Immature natural killer cell (primary cell): ENCODE data around the gene TCF7. TPM values are rescaled to one million over a fixed set of nuclear protein-coding genes. Genes with fewer than 3 reads are reported as not detected.

Source experiments
- DNase-seq, 3 donors: peaks; one replicate each; pipeline ENCODE4 v3.0.0; 2022; ENCODE audit warnings: mixed read lengths in 1 of 3
- H3K27ac Mint-ChIP-seq, 6 donors: one replicate each; pipeline ENCODE4 v1.8.0; 2020; ENCODE audit warnings: mixed read lengths in 6 of 6, mild to moderate bottlenecking in 5 of 6, inconsistent platforms in 4 of 6, moderate library complexity in 3 of 6
- H3K27me3 Mint-ChIP-seq, 3 donors: one replicate each; pipeline ENCODE4 v1.8.0; 2020 to 2021; ENCODE audit warnings: low read depth in 3 of 3, mild to moderate bottlenecking in 3 of 3, mixed read lengths in 3 of 3, moderate library complexity in 3 of 3, inconsistent platforms in 1 of 3
- H3K36me3 Mint-ChIP-seq, 3 donors: one replicate each; pipeline ENCODE4 v1.8.0; 2020; ENCODE audit warnings: mixed read lengths in 3 of 3, inconsistent platforms in 2 of 3, mild to moderate bottlenecking in 2 of 3
- H3K4me1 Mint-ChIP-seq, 2 donors: one replicate each; pipeline ENCODE4 v1.8.0; 2020; ENCODE audit warnings: inconsistent platforms in 2 of 2, mild to moderate bottlenecking in 2 of 2, mixed read lengths in 2 of 2, moderate library complexity in 1 of 2
- H3K4me3 Mint-ChIP-seq, 5 donors: one replicate each; pipeline ENCODE4 v1.8.0; 2020; ENCODE audit warnings: mild to moderate bottlenecking in 5 of 5, mixed read lengths in 5 of 5, inconsistent platforms in 3 of 5, moderate library complexity in 3 of 5
- H3K9me3 Mint-ChIP-seq, 6 donors: one replicate each; pipeline ENCODE4 v1.8.0; 2020; ENCODE audit warnings: mild to moderate bottlenecking in 6 of 6, mixed read lengths in 6 of 6, inconsistent platforms in 4 of 6, moderate library complexity in 3 of 6
- polyA plus RNA-seq, 3 donors: library from polyadenylated mRNA; unstranded; fragments of 300-500 nt; fragmentation: Illumina TruSeq; gene quantifications; one replicate each; pipeline ENCODE4 v1.2.3, GENCODE V29; 2021

TCF7 gene
- polyA plus RNA-seq, 3 donors from 2014 or later: 14.9 to 50.9 (median 38.2) TPM

- Mint-ChIP-seq H3K4me1 (peaks cover 30 to 31% of the 10 kb centered on the region in 2 donors), H3K9me3 (no peaks in the 10 kb centered on the region), H3K4me3 (peak overlapping the region; percentile 85 to 97 (median 96)), H3K36me3 (peaks cover 0 to 6% (median 0%) of the 10 kb centered on the region in 3 donors), H3K27me3 (peaks cover 5 to 10% (median 9%) of the 10 kb centered on the region in 3 donors), H3K27ac (peak overlapping the region in 2 of 6 donors; percentile 96 to 97)
- DNase-seq: no peak
These were observed 63.6 kb downstream of the TCF7 start for GRCh38 chr5:134178096-134178419.

GRCh38 chr5:134183481-134183880 lies 69.0 kb downstream of the TCF7 start:
- Mint-ChIP-seq H3K27me3 (peaks cover 0 to 3% (median 0%) of the 10 kb centered on the region in 3 donors), H3K27ac (no peak overlapping the region), H3K36me3 (no peaks in the 10 kb centered on the region), H3K9me3 (no peaks in the 10 kb centered on the region), H3K4me3 (no peak overlapping the region), H3K4me1 (no peaks in the 10 kb centered on the region)
- no peak for DNase-seq

GRCh38 chr5:134184155-134185135 lies 70.0 kb downstream of the TCF7 start:
- Mint-ChIP-seq H3K4me1 (no peaks in the 10 kb centered on the region), H3K27ac (peak overlapping the region in 1 of 6 donors; percentile 56)

GRCh38 chr5:134188092-134188491 lies 73.6 kb downstream of the TCF7 start:
- H3K9me3 Mint-ChIP-seq: no peaks in the 10 kb centered on the region
- no peaks in the 10 kb centered on the region for H3K36me3 Mint-ChIP-seq
- H3K27me3 Mint-ChIP-seq: peaks cover 0 to 3% (median 0%) of the 10 kb centered on the region in 3 donors
- no peak for DNase-seq
- no peaks in the 10 kb centered on the region for H3K4me1 Mint-ChIP-seq
- peak overlapping the region in 1 of 6 donors; percentile 38 for H3K27ac Mint-ChIP-seq
- H3K4me3 Mint-ChIP-seq: no peak overlapping the region

More at GRCh38 chr5:134184155-134185135, 70.0 kb downstream of the TCF7 start:
- Mint-ChIP-seq H3K27me3 (peaks cover 0 to 3% (median 0%) of the 10 kb centered on the region in 3 donors), H3K9me3 (no peaks in the 10 kb centered on the region), H3K4me3 (no peak overlapping the region), H3K36me3 (no peaks in the 10 kb centered on the region)
- DNase-seq: peak; percentile 72 to 76 (median 73)

- no peaks in the 10 kb centered on the region for H3K9me3 Mint-ChIP-seq
- no peak overlapping the region for H3K27ac Mint-ChIP-seq
- no peaks in the 10 kb centered on the region for H3K4me1 Mint-ChIP-seq
- no peaks in the 10 kb centered on the region for H3K36me3 Mint-ChIP-seq
- H3K27me3 Mint-ChIP-seq: peaks cover 0 to 6% (median 0%) of the 10 kb centered on the region in 3 donors
- DNase-seq: no peak
- no peak overlapping the region for H3K4me3 Mint-ChIP-seq
These were observed 74.5 kb downstream of the TCF7 start for GRCh38 chr5:134189031-134189430.

GRCh38 chr5:134195666-134196065 lies 81.2 kb downstream of the TCF7 start:
- Mint-ChIP-seq H3K27ac (peak overlapping the region in 1 of 6 donors; percentile 1), H3K36me3 (peaks cover 9 to 36% (median 15%) of the 10 kb centered on the region in 3 donors), H3K4me1 (no peaks in the 10 kb centered on the region), H3K9me3 (no peaks in the 10 kb centered on the region), H3K27me3 (peaks cover 0 to 11% (median 0%) of the 10 kb centered on the region in 3 donors), H3K4me3 (no peak overlapping the region)
- no peak for DNase-seq

Other genes starting within 250 kb of the TCF7 start
- 10 to 100 TPM; 30.0 to 30.6 (median 30.3) TPM for gene C5orf15, start 146.1 kb upstream of the TCF7 start, polyA plus RNA-seq
- gene VDAC1, start 109.7 kb upstream of the TCF7 start, polyA plus RNA-seq: 100 to 1,000 TPM; 107 to 119 (median 111) TPM
- 1,000 to 10,000 TPM in 2 of 3 donors, 100 to 1,000 TPM in 1; 955 to 1,349 (median 1,131) TPM for gene SKP1, start 62.3 kb downstream of the TCF7 start, polyA plus RNA-seq
- gene PPP2CA, start 111.4 kb downstream of the TCF7 start, polyA plus RNA-seq: 100 to 1,000 TPM; 225 to 259 (median 254) TPM